Breast epithelium (tissue), 3 donors: ENCODE data around the gene ROPN1L.

Experiments
- CTCF ChIP-seq, 3 donors: fragments of 450-650 bp; IDR thresholded peaks; one replicate each; pipeline ENCODE4 v1.5.1; 2016 to 2017; ENCODE audit warnings: antibody characterized with exemption in 3 of 3, mild to moderate bottlenecking in 3 of 3, moderate library complexity in 3 of 3
- POLR2A ChIP-seq: fragments of 450-650 bp; IDR thresholded peaks from one replicate; pipeline ENCODE4 v1.6.1; 2016; ENCODE audit warnings: antibody characterized with exemption, mild to moderate bottlenecking, moderate library complexity

- TF ChIP-seq CTCF (IDR thresholded peaks at IDR 0.05) (no peak), POLR2A (no peak)
These were observed 59.0 kb downstream of the ROPN1L start for GRCh38 chr5:10500669-10501068.
